C4-2B (cell line): ENCODE results near the gene MYH11.

Experiments
- H3K27ac ChIP-seq: fragments of 450-650 bp; 2 replicates; pipeline ENCODE4 v1.5.1; 2017
- CTCF ChIP-seq: fragments of 450-650 bp; conservative IDR thresholded peaks from 2 replicates; pipeline ENCODE4 v1.5.1; 2017; ENCODE audit warnings: mild to moderate bottlenecking
- ZFX ChIP-seq: fragments of 450-650 bp; IDR thresholded peaks from 2 replicates; pipeline ENCODE4 v1.6.1; 2017

MYH11 gene

GRCh38 chr16:15777533-15778203, 79.2 kb downstream of the MYH11 start:
- TF ChIP-seq CTCF: peak; percentile 63
- TF ChIP-seq ZFX: no peak
- no peak overlapping the region for H3K27ac ChIP-seq

DNA sequence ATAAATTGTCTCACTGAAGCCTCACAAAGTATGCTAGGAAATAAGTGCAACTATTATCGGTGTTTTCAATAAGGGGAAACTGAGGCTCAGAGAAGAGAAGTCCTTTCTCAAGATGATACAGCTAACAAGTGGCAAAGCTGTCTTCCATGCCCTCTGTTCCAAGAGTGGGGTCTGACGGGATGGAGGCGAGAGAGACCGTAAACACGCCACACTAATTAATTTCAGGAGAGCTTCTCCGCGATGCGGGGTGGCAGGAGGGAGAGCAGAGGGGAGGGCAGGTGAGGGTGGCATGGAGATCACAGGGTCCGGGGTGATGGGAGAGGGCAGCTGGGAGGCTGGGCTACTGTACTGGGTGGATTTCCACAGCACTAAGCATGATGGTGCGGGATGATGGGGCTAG, 80.3 kb downstream of the MYH11 start:
- no peak overlapping the region for H3K27ac ChIP-seq
- TF ChIP-seq CTCF (no peak), ZFX (no peak)

GRCh38 chr16:15775663-15776304, 81.0 kb downstream of the MYH11 start:
- TF ChIP-seq CTCF (no peak), ZFX (no peak)
- no peak overlapping the region for H3K27ac ChIP-seq

- TF ChIP-seq CTCF: no peak
- no peak for TF ChIP-seq ZFX
- H3K27ac ChIP-seq: no peak overlapping the region
Measured at GRCh38 chr16:15775209-15775608, 81.6 kb downstream of the MYH11 start.

DNA sequence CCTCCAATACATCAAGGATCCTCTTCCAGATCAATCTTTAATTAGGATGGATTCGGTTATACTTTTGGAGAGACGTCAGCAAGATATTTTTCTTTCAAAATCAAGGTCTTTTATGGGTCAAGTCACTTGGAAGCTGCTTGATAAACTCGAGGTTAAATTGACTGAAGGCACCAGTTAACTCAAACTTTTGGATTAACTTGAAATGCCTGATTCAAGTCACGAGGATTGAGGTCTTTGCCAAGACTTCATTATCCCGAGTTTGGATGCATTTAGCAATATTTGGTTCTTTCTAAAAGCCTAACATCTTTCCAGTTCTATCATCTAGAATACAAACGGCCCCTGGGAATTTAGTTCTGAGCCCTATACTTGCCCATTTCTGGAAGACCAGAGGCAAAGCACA, 82.9 kb downstream of the MYH11 start:
- TF ChIP-seq CTCF: no peak
- no peak overlapping the region for H3K27ac ChIP-seq

- TF ChIP-seq CTCF (no peak), ZFX (no peak)
Measured at GRCh38 chr16:15772579-15773293, 84.1 kb downstream of the MYH11 start.

DNA sequence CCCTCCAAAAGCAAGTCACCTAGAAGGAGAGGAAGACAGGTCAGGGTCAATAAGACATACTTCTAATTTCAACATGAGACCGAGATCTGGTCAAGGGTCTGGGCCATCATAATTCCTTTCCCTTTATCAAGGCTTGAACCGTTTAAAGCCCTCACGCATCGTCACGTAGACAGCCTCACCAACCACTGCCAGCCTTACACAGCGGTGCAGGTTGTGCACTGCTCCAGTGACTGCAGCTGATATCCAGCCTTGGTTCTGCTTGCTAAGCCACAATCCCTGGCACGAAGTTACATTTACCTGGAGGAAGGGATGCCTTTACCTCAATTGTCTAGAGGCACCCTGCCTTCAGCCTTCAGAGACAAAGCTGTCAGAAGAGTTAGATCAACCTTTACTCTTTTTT, 85.1 kb downstream of the MYH11 start:
- TF ChIP-seq CTCF (no peak), ZFX (no peak)
- H3K27ac ChIP-seq: no peak overlapping the region

More at GRCh38 chr16:15772579-15773293, 84.1 kb downstream of the MYH11 start:
- no peak overlapping the region for H3K27ac ChIP-seq
